ENCODE measurements around the gene DDX52.
A peak's percentile ranks its signal among the peaks of the same experiment; 100 is the strongest.
"Not testable (repeated sequence)": the region's sequence is repeated elsewhere in the genome, so short reads cannot be mapped to it uniquely, and the experiment has no call there.

DDX52 gene

DNA sequence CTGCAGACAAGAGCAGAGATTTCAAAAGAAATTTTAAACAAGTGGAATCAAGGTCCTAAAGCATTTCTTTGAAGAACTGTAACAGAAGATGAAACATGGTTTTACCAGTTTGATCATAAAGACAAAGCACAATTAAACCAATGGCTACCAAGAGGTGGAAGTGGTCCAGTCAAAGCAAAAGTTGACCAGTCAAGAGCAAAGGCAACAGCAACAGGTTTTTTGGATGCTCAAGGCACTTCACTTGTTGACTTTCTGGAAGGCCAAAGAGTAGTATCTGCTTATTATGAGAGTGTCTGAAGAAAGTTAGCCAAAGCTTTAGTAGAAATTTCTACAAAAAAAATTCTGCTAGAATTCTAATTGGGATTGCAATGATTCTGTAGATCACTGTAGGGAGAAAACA lies 5.3 kb downstream of the DDX52 start:
- no peak for DNase-seq (ENCODE audit: low read depth)
- no peak overlapping the region for H3K4me3 ChIP-seq (ENCODE audit: low read length)
- TF ChIP-seq, protein P1, sequence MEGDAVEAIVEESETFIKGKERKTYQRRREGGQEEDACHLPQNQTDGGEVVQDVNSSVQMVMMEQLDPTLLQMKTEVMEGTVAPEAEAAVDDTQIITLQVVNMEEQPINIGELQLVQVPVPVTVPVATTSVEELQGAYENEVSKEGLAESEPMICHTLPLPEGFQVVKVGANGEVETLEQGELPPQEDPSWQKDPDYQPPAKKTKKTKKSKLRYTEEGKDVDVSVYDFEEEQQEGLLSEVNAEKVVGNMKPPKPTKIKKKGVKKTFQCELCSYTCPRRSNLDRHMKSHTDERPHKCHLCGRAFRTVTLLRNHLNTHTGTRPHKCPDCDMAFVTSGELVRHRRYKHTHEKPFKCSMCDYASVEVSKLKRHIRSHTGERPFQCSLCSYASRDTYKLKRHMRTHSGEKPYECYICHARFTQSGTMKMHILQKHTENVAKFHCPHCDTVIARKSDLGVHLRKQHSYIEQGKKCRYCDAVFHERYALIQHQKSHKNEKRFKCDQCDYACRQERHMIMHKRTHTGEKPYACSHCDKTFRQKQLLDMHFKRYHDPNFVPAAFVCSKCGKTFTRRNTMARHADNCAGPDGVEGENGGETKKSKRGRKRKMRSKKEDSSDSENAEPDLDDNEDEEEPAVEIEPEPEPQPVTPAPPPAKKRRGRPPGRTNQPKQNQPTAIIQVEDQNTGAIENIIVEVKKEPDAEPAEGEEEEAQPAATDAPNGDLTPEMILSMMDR (conservative IDR thresholded peaks at IDR 0.05; ENCODE audit: low read length): no peak

DNA sequence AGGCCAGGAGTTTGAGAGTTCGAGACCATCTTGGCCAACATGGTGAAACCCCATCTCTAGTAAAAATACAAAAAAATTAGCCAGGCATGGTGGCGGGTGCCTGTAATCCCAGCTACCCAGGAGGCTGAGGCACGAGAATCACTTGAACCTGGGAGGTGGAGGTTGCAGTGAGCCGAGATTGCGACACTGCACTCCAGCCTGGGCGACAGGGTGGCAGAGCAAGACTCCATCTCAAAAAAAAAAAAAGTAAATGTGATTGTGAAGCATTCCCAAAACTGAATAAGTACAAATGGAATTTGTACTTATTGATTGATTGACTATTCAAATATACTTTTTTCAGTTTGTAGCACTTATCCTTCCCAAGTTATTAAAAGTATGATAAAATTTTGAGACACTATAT lies 26.8 kb downstream of the DDX52 start:
- not testable (repeated sequence) for DNase-seq (ENCODE audit: low read depth); H3K4me3 ChIP-seq (ENCODE audit: low read length)

DNA sequence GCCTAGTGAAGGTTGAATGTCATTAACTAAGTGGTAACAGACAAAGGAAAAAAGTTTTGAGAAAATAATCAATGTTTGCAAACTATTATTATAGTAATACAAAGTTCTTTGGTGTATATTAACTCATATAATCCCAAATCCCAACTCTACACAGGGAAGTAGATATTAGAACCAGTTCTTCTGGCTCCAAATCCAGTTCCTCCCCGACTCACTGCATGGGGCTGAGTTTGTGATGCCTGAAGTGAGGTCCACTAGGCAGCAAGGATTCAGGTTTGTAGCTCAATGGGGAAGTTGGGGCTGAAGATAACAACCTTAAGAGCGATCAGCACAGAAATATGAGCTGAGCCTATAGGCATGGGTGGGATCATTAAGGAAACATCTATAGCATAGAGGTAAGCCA lies 28.4 kb downstream of the DDX52 start:
- TF ChIP-seq, protein P1 (conservative IDR thresholded peaks at IDR 0.05; ENCODE audit: low read length): no peak
- DNase-seq (ENCODE audit: low read depth): no peak
- H3K4me3 ChIP-seq (ENCODE audit: low read length): no peak overlapping the region

DNA sequence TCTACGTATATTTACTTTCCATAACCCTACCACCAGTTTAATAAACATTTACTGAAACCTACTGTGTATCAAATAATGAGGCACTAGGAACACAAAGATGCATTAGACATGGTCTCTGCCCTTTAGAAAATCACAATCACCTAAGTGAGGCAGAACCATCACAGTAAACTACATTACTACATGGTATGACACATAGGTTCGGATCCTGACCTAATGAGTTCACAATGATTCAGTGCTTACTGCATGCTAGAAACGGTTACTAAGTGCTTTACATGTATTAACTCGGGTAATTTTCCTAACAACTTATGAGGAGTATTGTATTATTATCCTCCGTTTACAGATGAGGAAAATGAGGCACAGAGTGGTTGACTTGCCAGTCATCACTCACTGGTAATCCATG lies 28.9 kb downstream of the DDX52 start:
- peak; percentile 73 for DNase-seq (ENCODE audit: low read depth)
- no peak overlapping the region for H3K4me3 ChIP-seq (ENCODE audit: low read length)
- TF ChIP-seq, protein P1 (conservative IDR thresholded peaks at IDR 0.05; ENCODE audit: low read length): no peak

DNA sequence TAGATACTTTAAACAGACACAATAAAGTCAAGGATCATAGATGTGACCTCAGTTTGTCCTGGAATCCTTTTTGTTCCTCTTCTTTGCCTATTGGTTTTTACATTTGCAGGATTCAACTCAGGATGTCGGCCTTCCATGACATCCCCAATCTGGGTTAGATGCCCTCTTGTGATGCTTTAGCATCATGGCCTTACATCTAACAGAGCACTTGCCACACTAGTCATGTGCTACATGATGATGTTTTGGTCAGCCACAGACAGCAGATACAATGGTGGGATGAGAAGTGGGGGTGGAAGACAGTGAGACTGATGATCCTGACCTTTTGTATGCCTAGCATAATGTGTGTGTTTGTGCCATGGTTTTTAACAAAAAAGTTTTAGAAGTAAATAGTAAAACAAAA lies 32.3 kb downstream of the DDX52 start:
- H3K4me3 ChIP-seq (ENCODE audit: low read length): no peak overlapping the region
- TF ChIP-seq, protein P1 (conservative IDR thresholded peaks at IDR 0.05; ENCODE audit: low read length): no peak
- peak; percentile 0 for DNase-seq (ENCODE audit: low read depth)

DNA sequence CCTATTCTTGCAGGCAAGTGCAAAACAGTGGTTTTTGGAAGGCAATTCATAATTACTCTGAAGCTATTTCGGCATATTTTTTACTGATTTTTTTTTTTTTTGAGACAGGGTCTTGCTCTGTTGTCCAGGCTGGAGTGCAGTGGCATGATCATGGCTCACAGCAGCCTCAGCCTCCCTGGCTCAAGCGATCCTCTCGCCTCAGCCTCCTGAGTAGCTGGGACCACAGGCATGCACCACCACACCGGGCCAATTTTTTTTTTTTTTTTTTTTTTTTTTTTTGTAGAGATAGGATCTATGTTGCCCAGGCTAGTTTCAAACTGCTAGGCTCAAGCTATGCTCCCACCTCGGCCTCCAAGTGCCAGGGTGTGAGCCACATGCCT lies 33.2 kb downstream of the DDX52 start:
- DNase-seq (ENCODE audit: low read depth): peak; percentile 2
- peak overlapping the region; percentile 55 for H3K4me3 ChIP-seq (ENCODE audit: low read length)

DNA sequence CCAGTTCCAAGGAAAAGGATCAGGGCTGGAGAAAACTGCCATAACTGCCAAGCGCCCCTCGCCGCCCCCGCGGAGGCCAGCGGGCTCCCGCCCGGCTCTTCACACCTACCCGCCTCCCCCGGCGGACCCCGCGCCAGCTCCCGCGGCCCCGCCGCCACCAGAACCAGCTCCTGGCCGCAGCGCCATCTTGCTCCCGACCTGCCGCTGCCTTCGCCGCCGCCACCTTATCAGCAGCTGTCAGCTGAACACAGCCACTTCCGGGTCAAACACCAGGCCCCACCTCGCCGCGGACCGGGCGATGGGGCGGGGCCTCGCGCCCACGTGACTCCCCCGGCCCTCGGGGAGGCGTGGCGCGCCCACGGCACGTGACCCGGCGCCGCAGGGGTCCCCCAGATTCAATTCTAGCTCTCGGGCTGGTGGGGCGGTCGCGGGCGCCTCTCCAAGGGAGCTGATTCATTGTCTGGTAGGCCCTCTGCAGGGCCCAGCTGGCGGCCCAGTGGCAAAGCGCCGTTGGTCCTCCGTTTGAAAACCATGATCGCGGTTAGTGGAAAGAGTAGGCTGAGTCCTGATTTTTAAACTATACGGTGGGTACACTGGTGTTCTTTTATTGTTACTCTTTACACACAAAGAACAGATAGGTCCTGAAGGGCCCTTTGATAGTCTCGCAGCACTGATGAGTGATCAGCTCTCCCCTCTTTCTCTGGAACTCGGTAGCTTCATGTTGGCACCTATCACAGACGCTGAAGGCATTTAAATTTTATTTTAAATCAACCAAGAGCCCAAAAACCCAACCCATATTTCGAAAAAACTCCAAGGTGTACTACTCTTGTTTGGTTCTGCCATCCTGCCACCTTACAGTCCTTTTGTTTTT lies 33.8 kb downstream of the DDX52 start, which contains the start of gene SYNRG:
TSS of gene SYNRG (minus strand) at position 249 of the 871 bp plus-strand sequence. CDS start at position 186, 63 bp downstream.
- H3K4me3 ChIP-seq (ENCODE audit: low read length): peak within 1 kb of the TSS; percentile 88
- TF ChIP-seq, protein P1 (conservative IDR thresholded peaks at IDR 0.05; ENCODE audit: low read length): peak; percentile 32; the same call in 1 of the 2 replicates
- DNase-seq (ENCODE audit: low read depth): peak; percentile 95

DNA sequence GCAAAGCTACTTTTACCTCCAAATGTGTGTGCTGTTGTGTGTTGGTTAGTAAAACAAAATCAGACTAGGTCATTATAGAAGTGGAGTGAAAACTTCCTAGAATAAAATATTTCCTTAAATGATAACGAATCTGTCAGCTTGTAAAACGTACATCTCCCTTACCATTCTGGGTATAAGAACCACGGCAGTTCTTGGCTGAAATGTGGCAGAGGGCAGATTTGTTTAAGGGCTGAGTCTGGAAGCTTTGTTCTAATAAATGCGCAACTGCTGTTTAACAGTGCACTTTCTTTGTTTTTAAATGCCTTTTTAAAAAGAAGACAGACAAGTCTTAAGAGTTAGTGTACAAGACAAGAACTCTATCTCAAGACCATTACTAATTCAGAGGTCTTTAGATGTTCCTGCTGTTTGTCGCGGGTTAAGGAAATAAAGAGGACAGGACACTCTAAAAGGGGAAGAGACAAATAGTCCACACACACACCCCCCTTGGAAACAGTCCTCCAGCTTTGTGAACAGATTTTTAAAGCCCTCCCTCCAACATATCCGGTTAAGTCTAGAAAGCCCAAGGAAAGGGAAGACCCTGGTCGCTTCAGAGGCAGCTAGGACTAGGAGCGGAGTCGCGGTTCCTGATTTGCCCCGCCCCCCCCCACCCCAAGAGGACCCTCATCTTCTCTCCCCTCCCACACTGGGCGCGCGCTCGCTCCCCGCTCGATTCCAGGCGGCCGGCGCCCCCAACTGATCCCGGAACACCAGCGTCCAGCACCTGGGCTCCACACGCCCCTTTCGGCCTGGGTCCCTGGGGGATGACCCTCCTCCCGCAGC lies 34.7 kb downstream of the DDX52 start:
- H3K4me3 ChIP-seq (ENCODE audit: low read length): peak overlapping the region; percentile 88
- DNase-seq (ENCODE audit: low read depth): peak; percentile 31
- TF ChIP-seq, protein P1 (conservative IDR thresholded peaks at IDR 0.05; ENCODE audit: low read length): no peak
